ENCODE data around the gene TDRD12. TPM values are rescaled to one million over a fixed set of nuclear protein-coding genes. Genes with fewer than 3 reads are reported as not detected.
"Not testable (repeated sequence)": the region's sequence is repeated elsewhere in the genome, so short reads cannot be mapped to it uniquely, and the experiment has no call there.

TDRD12 gene
- total RNA-seq, 1 donor from 2014 or later: not detected

- no peak for DNase-seq
- Mint-ChIP-seq H3K27me3 (ENCODE audit: unreplicated experiment) (no peaks in the 10 kb centered on the region), H3K9me3 (ENCODE audit: unreplicated experiment) (peaks cover 2% of the 10 kb centered on the region), H3K4me1 (ENCODE audit: low read depth, unreplicated experiment) (peaks cover 6% of the 10 kb centered on the region), H3K36me3 (ENCODE audit: unreplicated experiment) (no peaks in the 10 kb centered on the region), H3K27ac (ENCODE audit: unreplicated experiment) (no peak overlapping the region), H3K4me3 (ENCODE audit: unreplicated experiment) (no peak overlapping the region)
- TF ChIP-seq, protein P1, sequence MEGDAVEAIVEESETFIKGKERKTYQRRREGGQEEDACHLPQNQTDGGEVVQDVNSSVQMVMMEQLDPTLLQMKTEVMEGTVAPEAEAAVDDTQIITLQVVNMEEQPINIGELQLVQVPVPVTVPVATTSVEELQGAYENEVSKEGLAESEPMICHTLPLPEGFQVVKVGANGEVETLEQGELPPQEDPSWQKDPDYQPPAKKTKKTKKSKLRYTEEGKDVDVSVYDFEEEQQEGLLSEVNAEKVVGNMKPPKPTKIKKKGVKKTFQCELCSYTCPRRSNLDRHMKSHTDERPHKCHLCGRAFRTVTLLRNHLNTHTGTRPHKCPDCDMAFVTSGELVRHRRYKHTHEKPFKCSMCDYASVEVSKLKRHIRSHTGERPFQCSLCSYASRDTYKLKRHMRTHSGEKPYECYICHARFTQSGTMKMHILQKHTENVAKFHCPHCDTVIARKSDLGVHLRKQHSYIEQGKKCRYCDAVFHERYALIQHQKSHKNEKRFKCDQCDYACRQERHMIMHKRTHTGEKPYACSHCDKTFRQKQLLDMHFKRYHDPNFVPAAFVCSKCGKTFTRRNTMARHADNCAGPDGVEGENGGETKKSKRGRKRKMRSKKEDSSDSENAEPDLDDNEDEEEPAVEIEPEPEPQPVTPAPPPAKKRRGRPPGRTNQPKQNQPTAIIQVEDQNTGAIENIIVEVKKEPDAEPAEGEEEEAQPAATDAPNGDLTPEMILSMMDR (IDR thresholded peaks at IDR 0.05; ENCODE audit: partially characterized antibody, unreplicated experiment): no peak
Observed at GRCh38 chr19:32829345-32829896, 109.9 kb downstream of the TDRD12 start.

DNA sequence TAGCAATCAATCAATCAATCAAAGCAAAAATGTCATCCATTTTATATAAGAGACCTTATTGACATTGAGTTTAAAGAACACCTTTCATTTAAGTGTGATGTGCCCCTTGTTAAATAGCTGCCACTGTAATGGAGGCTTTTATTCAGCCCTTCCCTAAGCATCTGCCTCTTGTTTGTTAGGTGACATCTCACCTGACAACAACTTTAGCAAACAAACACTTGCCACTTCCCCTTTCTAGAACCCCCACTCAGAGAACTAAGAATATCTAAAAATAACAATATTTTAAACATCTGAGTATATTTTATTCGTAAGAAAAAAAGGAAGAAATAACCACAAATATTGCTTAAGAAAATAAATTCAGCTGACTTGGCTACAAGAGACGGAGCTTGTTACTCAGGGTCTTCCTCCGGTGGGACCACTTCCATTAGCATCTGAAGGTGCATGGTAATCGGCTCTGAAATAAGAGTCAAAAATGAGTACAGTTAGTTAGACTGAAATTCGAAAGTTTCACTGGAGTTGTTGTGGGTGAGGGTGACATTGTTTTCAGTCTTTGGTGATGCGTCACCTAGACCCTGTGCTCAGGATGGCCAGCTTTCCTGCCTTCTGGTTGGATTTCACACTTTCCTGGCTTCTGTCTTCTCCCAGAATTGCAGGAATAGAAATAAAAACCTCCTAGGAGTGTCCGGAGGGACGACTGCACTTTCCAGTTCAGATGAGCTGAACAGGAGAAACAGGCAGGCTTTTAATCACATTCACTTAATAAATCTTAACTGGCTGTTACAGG, 110.9 kb downstream of the TDRD12 start:
- H3K4me3 Mint-ChIP-seq (ENCODE audit: unreplicated experiment): no peak overlapping the region
- H3K4me1 Mint-ChIP-seq (ENCODE audit: low read depth, unreplicated experiment): no peaks in the 10 kb centered on the region
- DNase-seq: no peak
- no peaks in the 10 kb centered on the region for H3K27me3 Mint-ChIP-seq (ENCODE audit: unreplicated experiment)
- TF ChIP-seq, protein P1 (IDR thresholded peaks at IDR 0.05; ENCODE audit: partially characterized antibody, unreplicated experiment): no peak
- no peak overlapping the region for H3K27ac Mint-ChIP-seq (ENCODE audit: unreplicated experiment)
- H3K36me3 Mint-ChIP-seq (ENCODE audit: unreplicated experiment): no peaks in the 10 kb centered on the region
- peaks cover 2% of the 10 kb centered on the region for H3K9me3 Mint-ChIP-seq (ENCODE audit: unreplicated experiment)

GRCh38 chr19:32831611-32832010, 112.0 kb downstream of the TDRD12 start:
- H3K36me3 Mint-ChIP-seq (ENCODE audit: unreplicated experiment): no peaks in the 10 kb centered on the region
- no peak overlapping the region for H3K27ac Mint-ChIP-seq (ENCODE audit: unreplicated experiment)
- peaks cover 2% of the 10 kb centered on the region for H3K27me3 Mint-ChIP-seq (ENCODE audit: unreplicated experiment)
- no peak for DNase-seq
- TF ChIP-seq, protein P1 (IDR thresholded peaks at IDR 0.05; ENCODE audit: partially characterized antibody, unreplicated experiment): no peak
- no peak overlapping the region for H3K4me3 Mint-ChIP-seq (ENCODE audit: unreplicated experiment)
- peaks cover 2% of the 10 kb centered on the region for H3K9me3 Mint-ChIP-seq (ENCODE audit: unreplicated experiment)
- H3K4me1 Mint-ChIP-seq (ENCODE audit: low read depth, unreplicated experiment): no peaks in the 10 kb centered on the region

GRCh38 chr19:32832094-32832493, 112.5 kb downstream of the TDRD12 start:
- H3K27ac Mint-ChIP-seq (ENCODE audit: unreplicated experiment); DNase-seq; H3K4me1 Mint-ChIP-seq (ENCODE audit: low read depth, unreplicated experiment); H3K4me3 Mint-ChIP-seq (ENCODE audit: unreplicated experiment); H3K27me3 Mint-ChIP-seq (ENCODE audit: unreplicated experiment); H3K36me3 Mint-ChIP-seq (ENCODE audit: unreplicated experiment); H3K9me3 Mint-ChIP-seq (ENCODE audit: unreplicated experiment): not testable (repeated sequence)

DNA sequence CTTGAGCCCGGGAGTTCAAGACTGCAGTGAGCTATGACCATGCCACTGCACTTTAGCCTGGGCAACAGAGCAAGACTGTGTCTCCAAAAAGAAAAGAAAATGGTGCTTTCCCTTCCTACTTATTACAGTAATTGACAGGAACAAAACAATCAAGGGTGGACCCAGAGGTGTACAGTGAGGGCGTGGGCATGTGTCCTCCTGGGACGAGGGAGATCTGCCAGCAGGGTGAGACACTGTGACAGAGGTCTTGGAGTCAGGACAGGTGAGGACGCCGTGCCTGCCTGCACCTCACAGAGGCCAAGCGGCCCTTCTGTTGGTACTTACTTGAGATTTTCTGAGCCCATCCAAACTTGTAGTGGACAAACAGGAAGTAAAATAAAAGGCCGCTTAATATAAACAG, 113.3 kb downstream of the TDRD12 start:
- not testable (repeated sequence) for H3K27ac Mint-ChIP-seq (ENCODE audit: unreplicated experiment); DNase-seq; H3K27me3 Mint-ChIP-seq (ENCODE audit: unreplicated experiment); H3K4me1 Mint-ChIP-seq (ENCODE audit: low read depth, unreplicated experiment); H3K4me3 Mint-ChIP-seq (ENCODE audit: unreplicated experiment); H3K9me3 Mint-ChIP-seq (ENCODE audit: unreplicated experiment); H3K36me3 Mint-ChIP-seq (ENCODE audit: unreplicated experiment)

- not testable (repeated sequence) for H3K4me3 Mint-ChIP-seq (ENCODE audit: unreplicated experiment); H3K27me3 Mint-ChIP-seq (ENCODE audit: unreplicated experiment); DNase-seq; H3K4me1 Mint-ChIP-seq (ENCODE audit: low read depth, unreplicated experiment); H3K36me3 Mint-ChIP-seq (ENCODE audit: unreplicated experiment); H3K9me3 Mint-ChIP-seq (ENCODE audit: unreplicated experiment); H3K27ac Mint-ChIP-seq (ENCODE audit: unreplicated experiment)
Observed at GRCh38 chr19:32833388-32833787, 113.8 kb downstream of the TDRD12 start.
